IMR-90 (cell line): ENCODE data around the gene APLF. TPM values are rescaled to one million over a fixed set of nuclear protein-coding genes. Genes with fewer than 3 reads are reported as not detected.

Experiments
- ATAC-seq: fragments of 200-7000 bp; cut with Tn5 transposase; 2 replicates; pipeline ENCODE4 v1.9.1; 2020; ENCODE audit warnings: low read depth, mild to moderate bottlenecking, moderate library complexity
- BruUV-seq: library from RNA; stranded (reverse); fragments of 400-500 nt; replicated peaks from 2 replicates; lab custom pipeline; 2021; lab: Mats Ljungman, UMichigan
- CTCF ChIA-PET: fragments of 300-600 bp; formaldehyde crosslinking; extraction: SDS; loops from one replicate; lab custom pipeline; 2021; ENCODE audit warnings: antibody characterized with exemption; lab: Yijun Ruan, JAX
- POLR2A ChIA-PET: fragments of 300-600 bp; sonication (Branson Sonifier 250); formaldehyde crosslinking; loops from one replicate; lab custom pipeline; 2022; ENCODE audit warnings: antibody characterized with exemption; ENCODE audit not compliant: unreplicated experiment; lab: Charles Lee
- DNase-seq: peaks from one replicate; pipeline ENCODE4 v3.0.0; 2013
- H2AFZ ChIP-seq: replicated peaks from 2 replicates; pipeline ENCODE3; 2013; ENCODE audit warnings: low read length, mild to moderate bottlenecking; ENCODE audit not compliant: poor library complexity
- H2AK5ac ChIP-seq: 2 replicates; pipeline ENCODE4 v1.6.1; 2013; ENCODE audit warnings: low read depth, low read length, inconsistent platforms
- H2AK9ac ChIP-seq: replicated peaks from 2 replicates; pipeline ENCODE3; 2013; ENCODE audit warnings: mild to moderate bottlenecking, low read depth, low read length, moderate library complexity; ENCODE audit not compliant: poor library complexity
- H2BK120ac ChIP-seq: 2 replicates; pipeline ENCODE4 v1.6.1; 2013; ENCODE audit warnings: low read depth, low read length, inconsistent platforms
- H2BK15ac ChIP-seq: 3 replicates; pipeline ENCODE4 v1.6.1; 2013; ENCODE audit warnings: low read depth, low read length, inconsistent platforms
- H2BK20ac ChIP-seq: 2 replicates; pipeline ENCODE4 v1.6.1; 2013; ENCODE audit warnings: low read depth, mild to moderate bottlenecking, inconsistent platforms, low read length, moderate library complexity
- H2BK5ac ChIP-seq: 2 replicates; pipeline ENCODE4 v1.6.1; 2013; ENCODE audit warnings: mild to moderate bottlenecking, low read depth, low read length, inconsistent platforms; ENCODE audit not compliant: poor library complexity, severe bottlenecking
- H3K14ac ChIP-seq: replicated peaks from 2 replicates; pipeline ENCODE4 v1.6.1; 2013; ENCODE audit warnings: low read depth, low read length, inconsistent platforms
- H3K18ac ChIP-seq: 2 replicates; pipeline ENCODE4 v1.6.1; 2013; ENCODE audit warnings: low read depth, low read length, control low read depth
- H3K23ac ChIP-seq: 2 replicates; pipeline ENCODE4 v1.6.1; 2013; ENCODE audit warnings: low read depth, low read length, inconsistent platforms
- H3K27ac ChIP-seq: 2 replicates; pipeline ENCODE4 v1.5.1; 2013; ENCODE audit warnings: mild to moderate bottlenecking, control low read depth, low read length; ENCODE audit not compliant: insufficient read depth
- H3K27me3 ChIP-seq: 2 replicates; pipeline ENCODE4 v1.6.1; 2013; ENCODE audit warnings: low read length; ENCODE audit not compliant: control insufficient read depth, insufficient read depth
- H3K36me3 ChIP-seq: 2 replicates; pipeline ENCODE4 v1.6.1; 2013; ENCODE audit warnings: low read length, mixed read lengths; ENCODE audit not compliant: control insufficient read depth, insufficient read depth
- H3K4ac ChIP-seq: 2 replicates; pipeline ENCODE4 v1.6.1; 2013; ENCODE audit warnings: low read depth, low read length, inconsistent platforms
- H3K4me1 ChIP-seq: 2 replicates; pipeline ENCODE4 v1.6.1; 2013; ENCODE audit warnings: low read length, mixed read lengths; ENCODE audit not compliant: control insufficient read depth, insufficient read depth
- H3K4me2 ChIP-seq: 2 replicates; pipeline ENCODE4 v1.6.1; 2013; ENCODE audit warnings: low read depth, mild to moderate bottlenecking, control low read depth, low read length, moderate library complexity
- H3K4me3 ChIP-seq: 2 replicates; pipeline ENCODE4 v1.5.1; 2013; ENCODE audit warnings: low read depth, mild to moderate bottlenecking, control low read depth, low read length, moderate library complexity; ENCODE audit not compliant: insufficient read depth
- H3K56ac ChIP-seq: 2 replicates; pipeline ENCODE4 v1.6.1; 2013; ENCODE audit warnings: low read length, inconsistent platforms; ENCODE audit not compliant: insufficient read depth; ENCODE audit errors: extremely low read depth
- H3K79me1 ChIP-seq, 2 experiments: 2 replicates each; pipeline ENCODE4 v1.6.1; 2013; ENCODE audit warnings: low read length in 2 of 2, inconsistent platforms in 1 of 2, low read depth in 1 of 2
- H3K9ac ChIP-seq: 2 replicates; pipeline ENCODE4 v1.6.1; 2013; ENCODE audit warnings: low read depth, low read length, control low read depth
- H3K9me1 ChIP-seq: 2 replicates; pipeline ENCODE4 v1.6.1; 2013; ENCODE audit warnings: low read length, inconsistent platforms; ENCODE audit not compliant: insufficient read depth
- H3K9me3 ChIP-seq: 2 replicates; pipeline ENCODE4 v1.6.1; 2013; ENCODE audit warnings: low read length; ENCODE audit not compliant: control insufficient read depth, insufficient read depth
- H4K20me1 ChIP-seq: 2 replicates; pipeline ENCODE4 v1.6.1; 2013; ENCODE audit warnings: low read length, inconsistent platforms; ENCODE audit not compliant: insufficient read depth
- H4K5ac ChIP-seq: 2 replicates; pipeline ENCODE4 v1.6.1; 2013; ENCODE audit warnings: mild to moderate bottlenecking, low read depth, low read length, control low read depth
- H4K8ac ChIP-seq, 2 experiments: 2 replicates each; pipeline ENCODE4 v1.6.1; 2013; ENCODE audit warnings: low read depth in 2 of 2, low read length in 2 of 2, control low read depth in 1 of 2, inconsistent platforms in 1 of 2
- H4K91ac ChIP-seq: 2 replicates; pipeline ENCODE4 v1.6.1; 2013; ENCODE audit warnings: low read depth, low read length, inconsistent platforms; ENCODE audit not compliant: insufficient read depth
- CEBPB ChIP-seq: IDR thresholded peaks from 2 replicates; pipeline ENCODE4 v1.6.1; 2012; ENCODE audit warnings: low read depth, low read length, improper control_type of control experiment
- MAFK ChIP-seq: IDR thresholded peaks from 2 replicates; pipeline ENCODE4 v1.6.1; 2012; ENCODE audit warnings: low read depth, low read length, improper control_type of control experiment
- RFX5 ChIP-seq: IDR thresholded peaks from 2 replicates; pipeline ENCODE4 v1.8.0; 2012; ENCODE audit warnings: low read depth, mild to moderate bottlenecking, low read length, moderate library complexity
- WGBS, 2 experiments: methylation state at CpG; one replicate each; pipeline versions ENCODE4 v1.1.5 to v1.1.7; 2013; ENCODE audit warnings: missing lambda C conversion rate in 2 of 2; ENCODE audit not compliant: insufficient read length in 1 of 2; ENCODE audit errors: extremely low coverage in 2 of 2; 5-methylcytosine and 5-hydroxymethylcytosine counted together
- dilution Hi-C: fragments of 300-500 bp; cut with HindIII; formaldehyde crosslinking; loops from one replicate; pipeline ENCODE4 v1.14.3; 2018; ENCODE audit warnings: low sequenced_read_pairs; ENCODE audit not compliant: unreplicated experiment
- in situ Hi-C: fragments of 300-500 bp; cut with MboI; formaldehyde crosslinking; loops from 3 replicates; pipeline ENCODE4 v1.14.3; 2019; ENCODE audit warnings: low sequenced_read_pairs, inconsistent platforms, mixed read lengths
- intact Hi-C: fragments of 100-400 bp; cut with micrococcal nuclease; formaldehyde crosslinking; loops from 2 replicates; pipeline ENCODE4 v1.10.0; 2022
- polyA plus RNA-seq, 3 experiments: library from polyadenylated mRNA; depleted of rRNA; stranded (reverse); fragments of >200 nt; gene quantifications; 2 replicates each; pipeline ENCODE4 v1.2.3, GENCODE V29; 2012; ENCODE audit warnings: low replicate concordance in 1 of 3
- total RNA-seq: library from RNA; depleted of rRNA; stranded (reverse); fragments of >200 nt; gene quantifications from 2 replicates; pipeline ENCODE4 v1.2.3, GENCODE V29; 2012

The APLF gene
- total and polyA plus RNA-seq, 2 of the 4 experiments (the other 2 are of a cell fraction) = 1.5 to 2.3 TPM

DNA sequence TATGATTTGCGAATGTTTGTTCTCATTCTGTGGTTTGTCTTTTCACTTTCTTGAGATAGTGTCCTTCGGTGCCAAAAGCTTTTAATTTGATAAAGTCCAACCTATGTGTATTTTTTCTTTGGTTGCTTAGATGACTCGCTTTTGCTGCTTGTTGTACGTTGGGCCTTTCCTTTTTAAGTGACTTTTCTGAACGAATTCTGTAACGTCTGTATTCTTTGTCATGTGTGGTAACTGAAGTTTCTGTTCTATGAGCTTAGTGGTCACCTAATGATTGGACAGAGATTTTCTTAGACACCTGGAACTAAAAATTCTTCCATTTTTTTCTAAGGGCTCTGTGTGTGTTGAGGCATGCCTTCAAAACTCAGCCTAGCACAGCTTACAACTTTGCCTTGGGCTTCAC is 156.4 kb downstream of the APLF start:
- H3K9ac ChIP-seq = no peak overlapping the region
- no peak overlapping the region for H3K27ac ChIP-seq
- TF ChIP-seq RFX5 (no peak), MAFK (no peak), CEBPB (no peak)
- H3K14ac ChIP-seq = no peak overlapping the region
- H3K23ac ChIP-seq = no peak overlapping the region
- H4K20me1 ChIP-seq = no peaks in the 10 kb centered on the region
- no peaks in the 10 kb centered on the region for H3K36me3 ChIP-seq
- no peak overlapping the region for H3K4me3 ChIP-seq
- no peak overlapping the region for H2AK5ac ChIP-seq
- no peak overlapping the region for H2BK20ac ChIP-seq
- ATAC-seq (no peak), DNase-seq (no peak)
- ChIA-PET POLR2A (no interaction called here), CTCF (no interaction called here)
- H2BK15ac ChIP-seq = no peak overlapping the region
- H4K8ac ChIP-seq = no peak overlapping the region
- in situ Hi-C loops (no loop called here), dilution Hi-C loops (no loop called here), intact Hi-C loops (no loop called here)
- no peak overlapping the region for H2AK9ac ChIP-seq
- WGBS, 2 experiments = no CpG with 5 or more reads among the region's 6 CpGs
- no peak overlapping the region for H2BK5ac ChIP-seq
- H4K5ac ChIP-seq = no peak overlapping the region
- no peaks in the 10 kb centered on the region for H3K4me1 ChIP-seq
- H3K79me1 ChIP-seq = no peaks in the 10 kb centered on the region
- no peak overlapping the region for H2BK120ac ChIP-seq
- H2AFZ ChIP-seq = no peak overlapping the region
- peaks cover 7% of the 10 kb centered on the region for H3K9me3 ChIP-seq
- H4K91ac ChIP-seq = no peak overlapping the region
- H3K27me3 ChIP-seq = peaks cover 16% of the 10 kb centered on the region
- no peak overlapping the region for H3K56ac ChIP-seq
- no peak overlapping the region for H3K4me2 ChIP-seq
- BruUV-seq = no TSS peak
- no peaks in the 10 kb centered on the region for H3K9me1 ChIP-seq
- no peak overlapping the region for H3K4ac ChIP-seq
- H3K18ac ChIP-seq = no peak overlapping the region
